Astrocyte of the cerebellum (primary cell): ENCODE measurements around the gene IDUA.

ENCODE experiments used
- DNase-seq: peaks from one replicate; pipeline ENCODE4 v3.0.0-alpha.2; 2011; ENCODE audit warnings: low read depth
- H3K4me3 ChIP-seq: 2 replicates; pipeline ENCODE4 v1.5.1; 2011; ENCODE audit warnings: mild to moderate bottlenecking, low read depth, low read length, moderate library complexity
- in situ Hi-C: cut with HindIII; loops from 2 replicates; pipeline ENCODE4 v1.10.0; 2017; ENCODE audit warnings: low sequenced_read_pairs
- TF ChIP-seq, protein P1 (sequence below): IDR thresholded peaks from 2 replicates; pipeline ENCODE4 v1.5.1; 2012; ENCODE audit warnings: low read length, low read depth, moderate library complexity, mild to moderate bottlenecking; ENCODE audit errors: missing control alignments

The IDUA gene

GRCh38 chr4:989722-990471 is 3.1 kb downstream of the IDUA start:
- in situ Hi-C loops, result no loop called here
- no peak for DNase-seq
- H3K4me3 ChIP-seq, result no peak overlapping the region
- TF ChIP-seq, protein P1, sequence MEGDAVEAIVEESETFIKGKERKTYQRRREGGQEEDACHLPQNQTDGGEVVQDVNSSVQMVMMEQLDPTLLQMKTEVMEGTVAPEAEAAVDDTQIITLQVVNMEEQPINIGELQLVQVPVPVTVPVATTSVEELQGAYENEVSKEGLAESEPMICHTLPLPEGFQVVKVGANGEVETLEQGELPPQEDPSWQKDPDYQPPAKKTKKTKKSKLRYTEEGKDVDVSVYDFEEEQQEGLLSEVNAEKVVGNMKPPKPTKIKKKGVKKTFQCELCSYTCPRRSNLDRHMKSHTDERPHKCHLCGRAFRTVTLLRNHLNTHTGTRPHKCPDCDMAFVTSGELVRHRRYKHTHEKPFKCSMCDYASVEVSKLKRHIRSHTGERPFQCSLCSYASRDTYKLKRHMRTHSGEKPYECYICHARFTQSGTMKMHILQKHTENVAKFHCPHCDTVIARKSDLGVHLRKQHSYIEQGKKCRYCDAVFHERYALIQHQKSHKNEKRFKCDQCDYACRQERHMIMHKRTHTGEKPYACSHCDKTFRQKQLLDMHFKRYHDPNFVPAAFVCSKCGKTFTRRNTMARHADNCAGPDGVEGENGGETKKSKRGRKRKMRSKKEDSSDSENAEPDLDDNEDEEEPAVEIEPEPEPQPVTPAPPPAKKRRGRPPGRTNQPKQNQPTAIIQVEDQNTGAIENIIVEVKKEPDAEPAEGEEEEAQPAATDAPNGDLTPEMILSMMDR, result no peak

- in situ Hi-C loops, result no loop called here
- TF ChIP-seq, protein P1, result no peak
- DNase-seq, result no peak
- no peak overlapping the region for H3K4me3 ChIP-seq
Observed at GRCh38 chr4:990746-991367, 4.0 kb downstream of the IDUA start.

GRCh38 chr4:991451-992296 is 4.8 kb downstream of the IDUA start:
- DNase-seq, result no peak

GRCh38 chr4:992297-993110 is 5.7 kb downstream of the IDUA start:
- in situ Hi-C loops, result no loop called here

More at GRCh38 chr4:991451-992296, 4.8 kb downstream of the IDUA start:
- H3K4me3 ChIP-seq, result no peak overlapping the region
- TF ChIP-seq, protein P1, result no peak
- in situ Hi-C loops, result no loop called here

DNA sequence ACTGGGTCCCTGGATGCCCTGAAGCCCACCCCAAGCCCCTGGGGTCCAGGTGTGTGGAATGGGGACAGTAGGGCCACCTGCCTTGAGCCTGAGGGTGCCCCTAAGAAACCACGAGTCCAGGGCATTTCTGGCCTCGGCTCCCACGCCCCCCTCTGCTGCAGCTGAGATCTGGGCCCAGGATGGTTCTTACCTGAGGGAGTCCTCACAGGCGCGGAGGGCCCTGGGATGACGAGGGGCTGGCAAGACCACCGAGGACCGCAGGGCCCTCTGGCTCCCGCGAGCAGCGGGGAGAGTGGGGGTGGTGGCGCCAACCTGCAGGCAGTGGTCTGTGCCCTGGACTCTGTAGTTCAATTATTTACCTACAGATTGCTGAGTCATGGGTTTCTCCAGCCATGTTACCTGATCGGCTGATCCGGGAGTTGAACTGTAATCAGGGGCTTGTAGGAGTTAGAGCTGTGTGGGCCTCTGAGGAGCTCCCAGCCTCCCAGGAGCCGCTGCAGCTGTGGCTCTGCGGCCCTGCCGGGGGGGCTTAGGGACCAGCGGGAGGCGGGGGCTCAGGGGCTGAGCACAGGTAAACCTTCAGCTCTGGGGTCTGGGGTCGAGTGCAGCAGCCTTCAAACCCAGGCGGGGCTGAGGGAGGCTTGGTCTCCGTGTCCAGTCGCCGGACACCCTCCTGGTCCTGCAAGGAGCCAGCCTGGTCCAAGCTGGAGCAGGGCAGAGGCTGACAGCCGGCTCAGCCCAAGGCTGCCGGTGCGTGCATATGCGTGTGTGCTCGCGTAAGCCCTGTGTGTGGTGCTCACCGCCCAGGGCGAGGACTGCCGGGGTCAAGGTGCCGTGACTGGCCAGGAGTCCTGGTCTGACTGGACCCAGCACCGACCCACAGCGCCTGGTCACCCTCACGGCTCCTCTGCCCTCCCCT is 6.5 kb downstream of the IDUA start, which contains the start of gene SLC26A1:
Gene SLC26A1 (minus strand): TSS at position 294 of the 919 bp plus-strand sequence. CDS start 1,701 bp downstream, outside the sequence.
- no peak for DNase-seq
- in situ Hi-C loops, result no loop called here
- no peak within 1 kb of the TSS for H3K4me3 ChIP-seq
- TF ChIP-seq, protein P1, result no peak

More at GRCh38 chr4:992297-993110, 5.7 kb downstream of the IDUA start:
- TF ChIP-seq, protein P1, result no peak
- H3K4me3 ChIP-seq, result no peak overlapping the region
- DNase-seq, result no peak
